PC-9 (cell line): Measurements from ENCODE around the gene YRDC. TPM values are rescaled to one million over a fixed set of nuclear protein-coding genes. Genes with fewer than 3 reads are reported as not detected.

Source experiments
- BruUV-seq: library from RNA; stranded (reverse); fragments of 400-500 nt; replicated peaks from 2 replicates; lab custom pipeline; 2021; lab: Mats Ljungman, UMichigan
- CTCF ChIA-PET: fragments of 300-600 bp; sonication (Branson Sonifier 250); formaldehyde crosslinking; loops from one replicate; lab custom pipeline; 2022; ENCODE audit warnings: antibody characterized with exemption; lab: Charles Lee
- POLR2A ChIA-PET: fragments of 300-600 bp; sonication (Branson Sonifier 250); formaldehyde crosslinking; loops from one replicate; lab custom pipeline; 2022; ENCODE audit warnings: antibody characterized with exemption; ENCODE audit not compliant: unreplicated experiment; lab: Charles Lee
- DNase-seq, 2 experiments: peaks; one replicate each; pipeline versions ENCODE4 v3.0.0 to v3.0.0-alpha.2; 2015 to 2022; ENCODE audit warnings: mixed read lengths in 1 of 2
- H2AFZ ChIP-seq: fragments of 200-600 bp; sonication (generic); 2 replicates; pipeline ENCODE4 v1.8.1; 2017; ENCODE audit warnings: antibody characterized with exemption
- H3F3A ChIP-seq: fragments of 200-600 bp; sonication (generic); 2 replicates; pipeline ENCODE4 v1.8.1; 2017; ENCODE audit warnings: antibody characterized with exemption, mild to moderate bottlenecking, low read depth; ENCODE audit not compliant: insufficient read depth
- H3K27ac ChIP-seq: fragments of 200-600 bp; sonication (generic); 2 replicates; pipeline ENCODE4 v1.6.1; 2016; ENCODE audit warnings: mixed run types
- H3K27me3 ChIP-seq: fragments of 200-600 bp; sonication (generic); 2 replicates; pipeline ENCODE4 v1.6.1; 2016; ENCODE audit warnings: low read depth, mixed run types; ENCODE audit not compliant: insufficient read depth
- H3K36me3 ChIP-seq: fragments of 200-600 bp; sonication (generic); 2 replicates; pipeline ENCODE4 v1.6.1; 2016; ENCODE audit warnings: low read depth, mixed run types
- H3K4me1 ChIP-seq: fragments of 200-600 bp; sonication (generic); replicated peaks from 2 replicates; pipeline ENCODE4 v1.6.1; 2016; ENCODE audit warnings: mixed run types; ENCODE audit not compliant: insufficient read depth
- H3K4me2 ChIP-seq: fragments of 200-600 bp; sonication (generic); 2 replicates; pipeline ENCODE4 v1.6.1; 2017; ENCODE audit warnings: mixed run types
- H3K4me3 ChIP-seq: fragments of 200-600 bp; sonication (generic); 2 replicates; pipeline ENCODE4 v1.6.1; 2016; ENCODE audit warnings: mixed run types
- H3K79me2 ChIP-seq: fragments of 200-600 bp; sonication (generic); 2 replicates; pipeline ENCODE4 v1.6.1; 2017; ENCODE audit warnings: low read depth, mixed run types
- H3K9me2 ChIP-seq: fragments of 200-600 bp; sonication (generic); 2 replicates; pipeline ENCODE4 v1.8.1; 2017; ENCODE audit warnings: mild to moderate bottlenecking; ENCODE audit not compliant: insufficient read depth
- H3K9me3 ChIP-seq: fragments of 200-600 bp; sonication (generic); 2 replicates; pipeline ENCODE4 v1.8.1; 2016; ENCODE audit warnings: low read depth; ENCODE audit not compliant: insufficient read depth
- H4K20me1 ChIP-seq: fragments of 200-600 bp; sonication (generic); 2 replicates; pipeline ENCODE4 v1.8.1; 2017; ENCODE audit not compliant: insufficient read depth
- CTCF ChIP-seq: fragments of 200-600 bp; sonication (generic); conservative IDR thresholded peaks from 2 replicates; pipeline ENCODE4 v1.6.1; 2017; ENCODE audit warnings: mixed run types, antibody characterized with exemption, mild to moderate bottlenecking, moderate library complexity
- EZH2 ChIP-seq: fragments of 200-600 bp; sonication (generic); IDR thresholded peaks from 2 replicates; pipeline ENCODE4 v1.8.0; 2017; ENCODE audit warnings: antibody characterized with exemption, low read depth
- intact Hi-C: fragments of 100-400 bp; cut with micrococcal nuclease; formaldehyde crosslinking; loops from one replicate; pipeline ENCODE4 v1.10.0; 2022; ENCODE audit not compliant: unreplicated experiment
- total RNA-seq: library from RNA; stranded (reverse); gene quantifications from 2 replicates; pipeline ENCODE4 v1.2.3, GENCODE V29; 2021

Gene YRDC
- total RNA-seq, 1 experiment from 2014 or later = 13.2 TPM

DNA sequence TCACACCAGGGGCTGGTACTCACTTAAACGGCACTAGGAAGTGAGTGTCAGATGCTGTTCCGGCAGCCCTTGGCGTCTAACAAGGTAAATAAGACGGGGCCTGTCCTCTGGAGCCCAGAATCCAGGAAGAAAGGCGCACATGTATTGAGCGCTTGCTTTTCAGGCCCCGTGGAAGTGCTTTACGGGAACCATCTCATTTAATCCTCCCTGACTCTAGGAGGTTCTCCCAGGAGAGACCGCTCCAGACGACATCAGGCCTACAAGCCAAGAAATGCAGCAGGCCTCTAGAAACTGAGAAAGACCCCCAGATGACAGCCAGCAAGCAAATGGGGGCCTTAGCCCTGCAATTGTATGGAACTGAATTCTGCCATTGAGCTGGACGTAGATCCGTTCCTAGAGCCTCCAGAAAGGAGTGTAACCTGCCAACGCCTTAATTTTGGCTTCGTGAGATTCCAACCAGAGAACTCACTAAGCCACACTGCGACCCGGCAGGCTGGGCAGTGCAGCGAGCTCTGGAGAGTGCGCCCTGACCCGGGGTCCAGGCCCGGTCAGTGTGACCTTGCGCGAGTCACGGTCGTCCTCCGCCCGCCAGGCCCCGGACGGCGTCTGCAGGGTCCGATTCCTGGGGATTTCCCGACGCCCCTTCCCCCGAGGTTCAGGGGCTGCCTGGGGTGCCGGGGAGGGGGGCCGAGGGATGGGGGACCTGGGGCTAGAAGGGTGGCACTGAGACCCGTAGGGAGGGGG, 14.9 kb downstream of the YRDC start:
- ChIA-PET CTCF (interaction anchor here (0.6 kb wide), 1 partner anchor 192 kb away, joined by 20 read pairs; no protein-coding TSS in a partner anchor), POLR2A (no interaction called here)
- Histone ChIP-seq H3K79me2 (peaks cover 24% of the 10 kb centered on the region), H2AFZ (0 out of 2 replicates have a peak overlapping the region, but pooled peaks have one; percentile 75), H3K9me3 (no peaks in the 10 kb centered on the region), H3K4me1 (peaks cover 24% of the 10 kb centered on the region), H3K9me2 (no peaks in the 10 kb centered on the region), H3K27ac (no peak overlapping the region), H3K4me2 (peak overlapping the region; percentile 95), H3F3A (peaks cover 21% of the 10 kb centered on the region; the same call in 1 of the 2 replicates), H3K36me3 (0 out of 2 replicates have a peak, but pooled peaks cover 11% of the 10 kb centered on the region), H3K4me3 (peak overlapping the region; percentile 83; the same call in 1 of the 2 replicates), H3K27me3 (no peaks in the 10 kb centered on the region), H4K20me1 (no peaks in the 10 kb centered on the region)
- BruUV-seq = no TSS peak
- intact Hi-C loops = no loop called here
- TF ChIP-seq EZH2 (no peak), CTCF (no peak)
- no peak for DNase-seq

DNA sequence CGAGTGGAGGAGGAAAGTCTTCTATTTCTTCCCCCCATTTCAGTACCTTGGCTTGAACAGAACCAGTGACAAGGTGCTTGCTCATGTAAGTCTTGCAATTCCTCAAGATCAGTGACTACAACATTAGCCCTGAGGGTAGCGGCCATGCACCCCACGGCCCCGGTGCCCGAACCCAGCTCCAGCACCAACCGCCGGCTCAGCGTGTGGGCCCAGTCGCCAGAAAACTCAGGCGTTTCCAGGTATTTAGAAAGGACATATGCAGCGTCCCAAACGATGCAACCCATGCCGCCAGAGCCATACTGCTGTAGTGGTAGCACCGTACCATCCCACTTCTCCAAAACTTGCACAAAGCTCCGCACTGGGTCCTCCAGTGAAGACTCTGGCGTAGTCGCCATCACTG, 25.5 kb downstream of the YRDC start:
- H3K36me3 ChIP-seq = no peaks in the 10 kb centered on the region
- DNase-seq = no peak
- no peaks in the 10 kb centered on the region for H4K20me1 ChIP-seq
- H3K9me2 ChIP-seq = no peaks in the 10 kb centered on the region
- H3K27ac ChIP-seq = no peak overlapping the region
- POLR2A ChIA-PET = no interaction called here
- intact Hi-C loops = no loop called here
- H3K4me1 ChIP-seq = no peaks in the 10 kb centered on the region
- BruUV-seq = no TSS peak
- H3K4me3 ChIP-seq = no peak overlapping the region
- TF ChIP-seq EZH2 (no peak), CTCF (no peak)
- H2AFZ ChIP-seq = no peak overlapping the region
- no peaks in the 10 kb centered on the region for H3K9me3 ChIP-seq
- no peak overlapping the region for H3K4me2 ChIP-seq
- no peaks in the 10 kb centered on the region for H3K79me2 ChIP-seq
- H3F3A ChIP-seq = no peaks in the 10 kb centered on the region
- H3K27me3 ChIP-seq = peaks cover 8% of the 10 kb centered on the region; the same call in 1 of the 2 replicates
- CTCF ChIA-PET = no interaction called here

DNA sequence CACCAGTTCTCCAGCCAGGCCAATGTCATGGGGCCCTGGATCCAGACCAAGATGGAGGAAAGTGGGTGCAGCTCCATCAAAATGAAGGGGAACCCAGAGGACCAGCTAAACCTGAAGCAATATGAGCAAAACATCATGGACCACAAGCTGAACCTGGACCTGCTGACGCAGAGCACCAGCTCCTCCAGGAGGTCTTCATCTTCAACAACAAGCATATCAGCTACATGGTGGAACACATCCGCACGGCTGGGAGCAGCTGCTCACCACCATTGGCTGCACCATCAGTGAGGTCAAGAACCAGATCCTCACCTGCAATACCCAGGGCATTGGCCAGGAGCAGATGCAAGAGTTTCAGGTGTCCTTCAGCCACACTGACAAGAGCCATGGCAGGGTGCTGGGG, 29.4 kb downstream of the YRDC start:
- CTCF ChIA-PET = no interaction called here
- no peaks in the 10 kb centered on the region for H3K4me1 ChIP-seq
- no peak overlapping the region for H2AFZ ChIP-seq
- no peak overlapping the region for H3K27ac ChIP-seq
- no peak for DNase-seq
- no peaks in the 10 kb centered on the region for H4K20me1 ChIP-seq
- H3K4me3 ChIP-seq = no peak overlapping the region
- H3K79me2 ChIP-seq = no peaks in the 10 kb centered on the region
- no peak overlapping the region for H3K4me2 ChIP-seq
- H3K9me3 ChIP-seq = no peaks in the 10 kb centered on the region; the same call in 1 of the 2 replicates
- POLR2A ChIA-PET = no interaction called here
- no peaks in the 10 kb centered on the region for H3F3A ChIP-seq
- intact Hi-C loops = no loop called here
- H3K27me3 ChIP-seq = peaks cover 11% of the 10 kb centered on the region; the same call in 1 of the 2 replicates
- TF ChIP-seq CTCF = no peak
- TF ChIP-seq EZH2 = no peak
- H3K9me2 ChIP-seq = no peaks in the 10 kb centered on the region
- no TSS peak for BruUV-seq
- H3K36me3 ChIP-seq = no peaks in the 10 kb centered on the region
